Mucosa of gallbladder (tissue), 1 donor: Measurements from ENCODE around the gene COL6A2. TPM values are rescaled to one million over a fixed set of nuclear protein-coding genes. Genes with fewer than 3 reads are reported as not detected.
"Not testable (repeated sequence)": the region's sequence is repeated elsewhere in the genome, so short reads cannot be mapped to it uniquely, and the experiment has no call there.

Source experiments
- DNase-seq: peaks from one replicate; pipeline ENCODE4 v3.0.0-alpha.2; 2020; ENCODE audit warnings: low spot score
- total RNA-seq: library from RNA; stranded (reverse); gene quantifications from one replicate; pipeline ENCODE4 v1.2.1, GENCODE V29; 2021
- donor health status: DM: no; HTN: no; CAD: no.

COL6A2 gene
- total RNA-seq, 1 donor from 2014 or later: 1,004 TPM

DNA sequence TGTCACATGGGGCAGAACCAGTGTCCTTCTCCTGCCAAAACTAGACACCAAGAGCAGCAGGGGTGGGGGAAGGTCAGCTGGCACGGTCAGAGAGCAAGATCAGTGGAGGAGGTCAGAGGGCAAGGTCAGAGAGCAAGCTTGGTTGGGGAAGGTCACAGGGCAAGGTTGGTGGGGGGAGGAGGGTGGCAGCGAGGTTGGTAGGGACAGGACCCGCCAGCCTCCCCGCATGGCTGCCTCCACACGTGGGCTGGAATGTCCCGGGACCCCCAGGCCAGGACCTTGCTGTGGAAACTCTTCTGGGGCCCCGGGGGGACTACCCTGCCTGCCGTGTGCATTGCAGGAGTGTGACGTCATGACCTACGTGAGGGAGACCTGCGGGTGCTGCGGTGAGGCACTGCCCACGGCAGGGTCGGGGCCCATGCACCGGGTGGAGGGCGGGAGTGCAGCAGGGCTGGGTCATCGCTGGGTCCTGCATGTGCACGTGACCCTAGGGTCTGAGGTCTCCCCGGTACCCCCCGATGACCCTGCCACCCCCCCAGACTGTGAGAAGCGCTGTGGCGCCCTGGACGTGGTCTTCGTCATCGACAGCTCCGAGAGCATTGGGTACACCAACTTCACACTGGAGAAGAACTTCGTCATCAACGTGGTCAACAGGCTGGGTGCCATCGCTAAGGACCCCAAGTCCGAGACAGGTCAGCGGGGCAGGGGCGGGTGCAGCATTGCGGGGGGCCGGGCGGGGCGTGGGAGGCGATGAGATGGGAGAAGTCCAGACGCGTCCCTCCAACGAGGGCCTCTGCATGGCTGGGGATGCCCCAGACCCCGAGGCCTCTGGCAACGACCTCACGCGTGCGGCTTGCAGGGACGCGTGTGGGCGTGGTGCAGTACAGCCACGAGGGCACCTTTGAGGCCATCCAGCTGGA is 27.3 kb downstream of the COL6A2 start:
- no peak for DNase-seq

DNA sequence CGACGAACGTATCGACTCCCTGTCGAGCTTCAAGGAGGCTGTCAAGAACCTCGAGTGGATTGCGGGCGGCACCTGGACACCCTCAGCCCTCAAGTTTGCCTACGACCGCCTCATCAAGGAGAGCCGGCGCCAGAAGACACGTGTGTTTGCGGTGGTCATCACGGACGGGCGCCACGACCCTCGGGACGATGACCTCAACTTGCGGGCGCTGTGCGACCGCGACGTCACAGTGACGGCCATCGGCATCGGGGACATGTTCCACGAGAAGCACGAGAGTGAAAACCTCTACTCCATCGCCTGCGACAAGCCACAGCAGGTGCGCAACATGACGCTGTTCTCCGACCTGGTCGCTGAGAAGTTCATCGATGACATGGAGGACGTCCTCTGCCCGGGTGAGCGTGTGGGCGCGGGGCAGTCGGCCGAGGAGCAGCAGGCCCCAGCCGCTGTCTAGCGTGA is 28.0 kb downstream of the COL6A2 start:
- DNase-seq: no peak

DNA sequence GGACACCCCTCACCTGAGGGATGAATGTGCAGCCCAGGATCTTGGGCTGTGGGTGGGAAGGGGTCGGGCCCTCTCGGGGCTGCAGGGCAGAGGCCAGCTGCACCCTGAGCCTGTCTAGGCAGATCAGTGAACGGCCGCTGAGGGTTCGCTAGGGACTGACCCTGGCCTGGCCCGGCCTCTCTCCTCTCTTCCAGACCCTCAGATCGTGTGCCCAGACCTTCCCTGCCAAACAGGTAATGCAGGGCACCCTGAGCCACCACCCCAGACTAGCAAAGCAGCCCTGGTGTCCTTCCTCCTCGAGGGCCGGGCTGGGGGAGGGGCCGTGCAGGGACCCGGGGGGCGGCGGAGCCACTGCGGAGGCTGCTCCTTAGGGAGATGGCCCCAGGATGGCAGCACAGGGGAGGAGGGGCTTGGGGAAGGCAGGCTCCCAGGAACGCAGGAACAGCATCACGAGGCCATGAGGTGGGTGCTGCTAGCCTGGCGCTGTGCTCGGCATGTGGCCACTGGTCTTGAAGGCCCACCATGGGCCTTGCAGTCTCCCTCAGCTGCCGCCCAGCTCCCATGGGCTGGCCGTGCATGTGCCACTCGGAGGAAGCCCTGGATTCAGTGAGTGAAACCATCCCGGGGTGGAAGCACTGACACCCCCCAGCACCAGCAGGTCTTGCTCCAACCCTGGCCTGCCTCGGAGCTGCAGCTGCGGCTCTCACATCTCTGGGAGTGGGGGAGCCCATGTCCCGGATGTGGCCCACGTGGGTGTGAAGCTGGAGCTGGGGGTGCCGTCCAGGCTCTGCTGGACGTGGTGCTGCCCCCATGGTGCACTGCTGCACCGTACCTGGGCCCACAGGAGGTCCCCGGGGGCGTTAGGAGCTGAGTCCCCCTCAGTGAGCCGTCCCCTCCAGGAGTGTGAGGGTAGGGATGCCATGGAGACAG is 28.7 kb downstream of the COL6A2 start:
- no peak for DNase-seq

DNA sequence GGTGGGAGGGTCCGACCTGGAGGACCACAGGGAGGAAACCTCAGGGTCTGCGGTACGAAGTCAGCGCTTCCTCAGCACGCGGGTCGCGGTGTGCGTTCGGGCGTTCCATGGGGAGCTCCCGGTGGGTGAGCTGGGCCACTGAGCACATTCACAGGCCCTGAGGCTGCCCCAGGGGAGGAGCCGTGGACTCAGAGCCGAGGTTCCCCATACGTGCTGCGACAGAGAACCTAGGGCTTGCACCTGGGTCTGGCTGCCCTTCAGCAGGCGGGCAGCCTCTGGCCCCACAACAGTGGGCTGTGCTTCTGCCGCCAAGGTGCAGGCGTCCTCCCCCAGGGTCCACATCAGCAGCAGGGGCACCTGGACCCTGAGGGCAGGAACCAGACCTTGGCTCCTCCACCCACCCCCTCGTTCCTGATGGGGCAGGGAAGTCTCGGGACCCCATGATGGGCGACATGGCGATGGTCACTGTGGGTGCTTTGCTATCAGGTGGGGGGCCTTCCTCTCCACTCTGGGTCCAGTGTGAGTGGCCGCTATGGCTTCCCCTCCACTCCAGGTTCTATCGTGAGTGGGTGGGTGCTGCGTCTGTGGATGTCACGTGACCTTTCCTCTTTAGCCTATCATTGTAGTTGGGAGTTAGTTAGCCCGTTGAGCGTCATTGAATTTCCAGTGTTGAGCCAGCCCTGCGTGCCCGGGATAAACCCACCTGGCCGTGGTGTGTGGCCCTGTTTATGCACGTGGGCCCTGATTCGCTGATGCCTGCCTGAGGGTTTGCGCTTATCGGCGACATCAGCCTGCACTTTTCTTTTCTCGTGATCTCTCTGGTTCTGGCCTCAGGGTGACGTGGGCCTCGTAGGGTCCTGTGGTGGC is 29.6 kb downstream of the COL6A2 start:
- no peak for DNase-seq

DNA sequence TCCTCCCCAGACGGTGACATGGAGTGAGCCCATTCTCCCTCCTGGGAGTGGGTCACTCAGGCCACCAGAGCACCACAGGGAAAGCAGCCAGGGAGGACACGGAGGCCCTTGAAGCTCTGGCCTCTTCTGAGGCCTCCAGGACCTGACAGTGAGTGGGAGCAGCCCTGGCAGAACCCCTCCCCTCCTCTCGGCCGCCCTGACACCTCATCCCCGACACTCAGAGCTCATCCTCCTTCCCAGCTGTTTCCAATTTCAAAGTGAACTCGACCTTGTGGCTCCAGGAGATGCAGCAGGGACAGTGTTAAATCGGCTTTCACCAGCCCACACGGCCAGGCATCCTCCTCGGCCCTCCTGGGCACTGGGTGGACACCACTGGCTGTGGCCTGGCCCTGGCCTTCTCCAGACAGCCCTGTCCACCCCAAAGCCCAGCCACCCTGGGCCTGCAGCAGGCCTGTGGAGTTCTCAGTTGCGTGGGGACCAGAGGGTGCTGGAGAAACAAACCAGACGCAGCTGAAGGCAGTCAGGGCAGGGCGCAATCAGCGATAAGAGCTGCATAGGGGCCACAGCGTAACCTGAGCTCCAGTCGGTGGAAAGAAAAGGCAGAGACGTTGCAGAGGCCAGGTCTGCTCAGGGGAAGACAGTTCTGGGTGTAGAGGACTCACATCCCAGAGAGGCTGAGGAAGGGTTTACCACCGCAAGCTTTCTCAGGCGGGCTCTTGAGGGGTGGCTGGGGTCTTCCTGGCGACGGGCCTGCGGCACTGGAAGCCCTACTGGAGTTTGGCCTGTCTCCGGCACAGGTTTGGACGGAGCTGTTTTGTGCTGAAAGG is 30.4 kb downstream of the COL6A2 start:
- no peak for DNase-seq

DNA sequence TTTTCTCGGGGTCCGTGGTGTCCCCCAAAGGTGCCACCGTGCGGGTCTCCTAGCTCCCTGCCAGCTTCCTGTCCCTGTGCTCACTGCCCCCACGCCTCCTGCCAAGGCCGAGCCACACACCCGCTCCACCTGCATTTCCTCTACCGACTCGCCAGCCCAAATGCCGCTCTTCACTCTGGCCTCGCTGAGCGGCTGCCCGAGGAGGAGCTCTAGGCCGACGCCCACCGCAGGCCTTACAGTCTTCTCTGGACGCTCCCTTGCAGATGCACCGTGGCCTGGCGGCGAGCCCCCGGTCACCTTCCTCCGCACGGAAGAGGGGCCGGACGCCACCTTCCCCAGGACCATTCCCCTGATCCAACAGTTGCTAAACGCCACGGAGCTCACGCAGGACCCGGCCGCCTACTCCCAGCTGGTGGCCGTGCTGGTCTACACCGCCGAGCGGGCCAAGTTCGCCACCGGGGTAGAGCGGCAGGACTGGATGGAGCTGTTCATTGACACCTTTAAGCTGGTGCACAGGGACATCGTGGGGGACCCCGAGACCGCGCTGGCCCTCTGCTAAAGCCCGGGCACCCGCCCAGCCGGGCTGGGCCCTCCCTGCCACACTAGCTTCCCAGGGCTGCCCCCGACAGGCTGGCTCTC is 31.1 kb downstream of the COL6A2 start:
- DNase-seq: no peak

DNA sequence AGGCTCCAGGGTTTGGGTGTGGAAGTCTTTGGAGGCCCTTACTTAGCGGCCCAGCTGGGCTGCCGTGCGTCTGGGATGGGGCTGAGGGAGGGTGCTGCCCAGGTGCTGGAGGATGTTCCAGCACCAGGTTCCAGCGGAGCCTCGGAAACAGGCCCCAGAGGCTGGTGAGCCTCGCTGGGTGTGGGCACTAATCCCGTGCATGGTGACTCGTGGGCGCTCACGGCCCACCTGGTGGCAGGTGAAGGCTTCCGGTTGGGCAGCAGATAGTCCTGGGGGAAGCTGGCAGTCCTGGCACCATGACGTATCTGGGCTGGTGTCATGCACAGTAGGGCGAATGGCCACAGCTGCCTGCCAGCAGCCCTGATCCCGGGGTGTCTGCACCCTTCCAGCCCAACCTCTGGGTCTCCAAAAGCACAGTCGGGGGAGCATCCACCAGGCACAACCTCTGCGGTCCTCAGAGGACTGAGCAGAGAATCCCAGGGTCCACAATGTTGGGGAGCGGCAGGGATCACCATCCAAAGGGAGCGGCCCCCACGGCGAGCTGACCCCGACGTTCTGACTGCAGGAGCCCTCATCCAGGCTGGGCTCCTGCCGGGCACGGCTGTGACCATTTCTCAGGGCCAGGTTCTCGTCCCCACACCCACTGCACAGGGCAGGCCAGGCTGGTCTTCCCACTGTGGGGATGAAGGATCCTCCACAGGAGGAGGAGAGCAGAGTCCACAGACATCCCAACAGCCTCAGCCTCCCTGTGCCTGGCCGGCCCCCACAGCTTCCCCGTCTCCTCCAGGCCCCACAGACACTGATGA is 32.1 kb downstream of the COL6A2 start:
- DNase-seq: no peak

DNA sequence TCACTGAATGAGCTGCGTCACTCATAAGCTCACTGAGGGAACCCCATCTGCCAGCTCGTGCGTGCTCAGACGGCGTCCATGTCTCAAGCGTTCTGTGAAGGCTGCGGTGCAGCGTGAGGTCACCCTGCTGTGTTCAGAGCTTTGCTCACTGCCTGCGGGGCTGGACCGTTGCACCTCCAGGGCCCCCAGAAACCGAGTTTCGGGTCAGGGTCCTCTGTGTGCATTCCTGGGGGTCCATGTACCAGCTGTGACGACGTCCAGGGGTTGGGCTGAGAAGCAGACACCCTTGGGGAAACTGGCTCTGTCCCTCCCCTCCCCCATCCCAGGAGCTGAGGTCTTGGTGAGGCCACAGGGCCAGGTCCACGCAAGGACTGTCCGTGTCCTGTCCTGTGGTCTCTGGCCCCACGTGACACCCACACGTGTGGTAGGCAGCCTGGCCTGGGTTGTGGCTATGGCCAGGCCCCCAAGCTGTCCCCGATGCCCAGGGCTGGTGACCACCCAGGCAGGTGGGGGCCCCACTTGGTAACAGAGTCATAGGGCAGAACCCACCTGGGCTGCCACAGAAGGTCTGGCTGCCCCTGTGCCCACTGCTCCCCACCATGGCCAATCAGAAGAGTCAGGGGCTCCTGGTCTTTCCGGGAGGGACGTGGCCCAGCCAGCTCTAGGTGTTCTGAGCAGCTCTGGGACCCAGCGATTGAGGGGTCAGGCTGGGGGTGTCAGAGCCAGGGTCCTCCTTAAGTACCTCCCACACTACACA is 33.1 kb downstream of the COL6A2 start:
- no peak for DNase-seq

DNA sequence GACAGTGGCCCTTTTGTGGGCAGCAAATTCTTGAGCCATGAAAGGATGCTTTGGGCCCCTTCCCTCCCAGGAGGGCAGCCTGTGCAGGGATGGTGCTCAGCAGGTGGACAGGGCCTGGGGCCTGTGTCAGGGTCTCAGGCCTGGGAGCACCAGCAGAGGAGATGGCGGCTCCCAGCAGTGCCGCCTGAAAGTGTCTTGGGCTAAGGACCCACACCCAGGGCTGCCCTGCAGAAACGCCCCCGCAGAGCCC is 33.6 kb downstream of the COL6A2 start:
- DNase-seq: no peak

DNA sequence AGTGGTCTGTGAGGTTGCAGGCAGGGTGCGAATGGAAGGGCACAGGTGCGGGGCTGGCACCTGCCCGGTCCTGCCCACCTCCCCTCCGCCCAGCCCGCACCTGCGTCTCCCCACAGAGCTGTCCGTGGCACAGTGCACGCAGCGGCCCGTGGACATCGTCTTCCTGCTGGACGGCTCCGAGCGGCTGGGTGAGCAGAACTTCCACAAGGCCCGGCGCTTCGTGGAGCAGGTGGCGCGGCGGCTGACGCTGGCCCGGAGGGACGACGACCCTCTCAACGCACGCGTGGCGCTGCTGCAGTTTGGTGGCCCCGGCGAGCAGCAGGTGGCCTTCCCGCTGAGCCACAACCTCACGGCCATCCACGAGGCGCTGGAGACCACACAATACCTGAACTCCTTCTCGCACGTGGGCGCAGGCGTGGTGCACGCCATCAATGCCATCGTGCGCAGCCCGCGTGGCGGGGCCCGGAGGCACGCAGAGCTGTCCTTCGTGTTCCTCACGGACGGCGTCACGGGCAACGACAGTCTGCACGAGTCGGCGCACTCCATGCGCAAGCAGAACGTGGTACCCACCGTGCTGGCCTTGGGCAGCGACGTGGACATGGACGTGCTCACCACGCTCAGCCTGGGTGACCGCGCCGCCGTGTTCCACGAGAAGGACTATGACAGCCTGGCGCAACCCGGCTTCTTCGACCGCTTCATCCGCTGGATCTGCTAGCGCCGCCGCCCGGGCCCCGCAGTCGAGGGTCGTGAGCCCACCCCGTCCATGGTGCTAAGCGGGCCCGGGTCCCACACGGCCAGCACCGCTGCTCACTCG is 34.1 kb downstream of the COL6A2 start:
- no peak for DNase-seq

DNA sequence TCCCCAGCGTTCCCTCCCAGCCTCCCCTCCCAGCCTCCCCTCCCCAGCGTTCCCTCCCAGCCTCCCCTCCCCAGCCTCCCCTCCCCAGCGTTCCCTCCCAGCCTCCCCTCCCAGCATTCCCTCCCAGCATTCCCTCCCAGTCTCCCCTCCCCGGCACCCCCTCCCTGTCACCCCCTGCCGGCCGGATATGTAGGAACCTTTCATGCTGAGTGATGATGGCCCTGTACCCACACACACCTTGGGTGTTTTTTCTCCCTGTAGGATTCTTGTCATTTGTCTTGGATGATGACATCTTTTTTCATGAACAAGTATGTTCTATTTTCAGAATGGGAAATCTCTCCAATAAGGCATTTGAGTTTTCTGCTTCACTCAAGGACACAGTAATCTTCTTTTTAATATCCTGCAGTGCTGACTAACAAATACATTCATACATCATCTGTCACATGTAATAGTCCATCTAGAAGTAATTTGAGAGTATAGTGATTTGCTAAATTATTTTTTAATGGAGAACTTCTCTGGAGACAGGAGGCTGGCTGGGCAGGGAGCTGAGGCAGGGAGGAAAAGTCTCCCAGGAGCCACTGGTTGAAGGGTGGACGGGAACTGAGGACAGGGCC is 38.0 kb downstream of the COL6A2 start:
- DNase-seq: no peak

DNA sequence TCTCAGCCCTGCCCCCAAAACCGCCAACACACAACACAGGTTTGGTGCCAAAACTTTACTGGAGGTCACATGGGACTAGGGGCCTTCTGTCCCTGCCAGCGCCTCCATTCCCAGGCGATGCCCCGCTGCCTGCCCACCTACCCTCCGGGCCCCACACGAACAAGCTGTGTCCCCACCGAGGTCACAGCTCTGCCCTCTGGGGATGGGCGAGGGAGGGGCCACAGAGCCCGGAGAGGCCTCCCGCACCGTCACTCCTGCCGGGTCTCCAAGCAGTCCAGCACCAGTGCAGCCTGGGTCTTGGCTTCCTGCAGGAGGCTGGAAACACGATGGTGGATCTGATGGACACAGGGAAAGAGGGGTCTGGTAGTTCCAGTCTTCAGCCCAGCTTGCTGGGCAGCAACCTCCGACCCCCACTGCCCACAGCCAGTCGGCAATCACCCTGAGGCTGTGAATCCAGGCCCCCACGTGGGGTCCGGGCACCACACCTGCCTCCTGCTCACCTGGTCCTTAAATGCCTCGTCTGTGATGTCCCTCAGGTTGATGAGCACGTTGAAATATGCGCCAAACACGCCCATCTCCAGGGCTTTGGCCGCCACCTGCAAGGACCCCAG is 38.9 kb downstream of the COL6A2 start:
- no peak for DNase-seq

DNA sequence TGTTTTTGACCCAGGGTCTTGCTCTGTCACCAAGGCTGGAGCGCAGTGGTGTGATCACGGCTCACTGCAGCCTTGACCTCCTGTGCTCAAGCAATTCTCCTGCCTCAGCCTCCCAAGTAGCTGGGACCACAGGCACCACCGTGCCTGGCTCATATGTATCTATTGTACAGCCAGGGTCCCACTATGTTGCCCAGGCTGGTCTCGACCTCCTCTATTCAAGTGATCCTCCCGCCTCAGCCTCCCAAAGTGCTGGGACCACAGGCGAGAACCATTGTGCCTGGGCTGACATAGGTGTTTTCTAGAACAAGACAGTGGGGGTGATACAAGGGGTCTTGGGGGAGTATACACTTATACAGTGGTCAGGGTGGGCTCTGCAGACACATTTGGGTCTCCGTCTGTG is 40.0 kb downstream of the COL6A2 start:
- DNase-seq: no peak

DNA sequence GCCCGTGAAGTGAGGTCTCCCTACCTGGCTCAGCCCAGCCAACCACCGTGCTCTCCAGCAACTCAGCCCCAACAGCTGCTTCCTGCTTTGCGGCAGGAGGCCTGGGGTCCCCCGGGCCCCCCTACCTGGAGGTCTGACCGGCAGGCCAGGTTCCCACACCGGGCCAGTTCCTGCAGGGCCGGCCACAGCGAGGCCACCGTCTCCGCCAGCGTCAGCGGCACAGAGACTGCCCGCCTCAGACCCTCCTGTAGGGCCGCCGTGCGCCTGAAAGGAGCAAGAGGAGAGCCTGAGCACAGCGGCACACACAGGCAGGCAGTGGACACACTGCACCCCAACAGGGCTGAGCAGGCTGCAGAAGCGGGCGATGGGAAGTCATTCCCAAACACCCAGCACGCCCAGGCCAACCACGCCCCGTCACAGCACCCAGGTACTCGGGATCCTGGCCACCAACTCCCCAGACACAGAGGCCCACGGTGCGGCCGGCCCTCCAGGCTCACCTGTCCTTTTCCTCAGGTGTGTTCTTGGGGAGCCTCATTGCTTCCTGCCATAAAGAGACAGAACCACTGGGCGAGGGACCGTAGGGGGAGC is 40.6 kb downstream of the COL6A2 start:
- DNase-seq: no peak

DNA sequence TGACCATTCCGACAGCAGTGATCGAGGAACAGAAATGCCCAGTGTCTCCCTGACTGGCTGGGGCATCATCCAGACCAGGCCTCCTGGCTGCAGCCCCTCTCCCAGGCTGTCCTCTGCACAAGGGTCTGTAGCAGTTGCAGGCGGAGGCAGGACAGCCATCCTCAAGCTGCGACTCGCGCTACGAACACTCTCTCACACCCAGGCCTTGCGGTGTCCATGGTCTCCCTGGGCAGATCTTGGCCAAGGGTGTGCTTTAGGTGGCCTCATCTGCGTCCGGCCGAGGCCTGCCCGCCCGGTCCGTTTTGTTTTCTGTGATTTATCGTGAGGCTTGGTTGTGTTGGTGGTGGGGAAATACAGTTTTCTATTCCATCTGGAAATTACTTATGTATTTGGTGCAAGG is 41.8 kb downstream of the COL6A2 start:
- DNase-seq: no peak

DNA sequence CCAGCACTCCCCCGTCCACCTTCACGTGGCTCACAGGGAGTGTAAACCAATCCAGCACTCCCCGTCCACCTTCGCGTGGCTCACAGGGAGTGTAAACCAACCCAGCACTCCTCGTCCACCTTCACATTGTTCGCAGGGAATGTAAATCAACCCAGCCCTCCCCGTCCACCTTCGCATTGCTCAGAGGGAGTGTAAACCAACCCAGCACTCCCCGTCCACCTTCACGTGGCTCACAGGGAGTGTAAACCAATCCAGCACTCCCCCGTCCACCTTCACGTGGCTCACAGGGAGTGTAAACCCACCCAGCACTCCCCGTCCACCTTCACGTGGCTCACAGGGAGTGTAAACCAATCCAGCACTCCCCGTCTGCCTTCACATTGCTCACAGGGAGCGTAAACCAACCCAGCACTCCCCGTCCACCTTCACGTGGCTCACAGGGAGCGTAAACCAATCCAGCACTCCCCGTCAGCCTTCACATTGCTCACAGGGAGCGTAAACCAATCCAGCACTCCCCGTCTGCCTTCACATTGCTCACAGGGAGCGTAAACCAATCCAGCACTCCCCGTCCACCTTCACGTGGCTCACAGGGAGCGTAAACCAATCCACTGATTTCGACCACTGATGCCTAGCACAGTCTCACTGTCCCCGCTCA is 42.6 kb downstream of the COL6A2 start:
- not testable (repeated sequence) for DNase-seq
